Progenitor cell of endocrine pancreas (in vitro differentiated cells): ENCODE results near the gene TUBAL3. TPM values are rescaled to one million over a fixed set of nuclear protein-coding genes. Genes with fewer than 3 reads are reported as not detected.

Experiments
- DNase-seq: peaks from one replicate; pipeline ENCODE4 v3.0.0; 2021; ENCODE audit warnings: low spot score; ENCODE audit not compliant: unreplicated experiment
- H3K27ac Mint-ChIP-seq: 2 replicates; pipeline ENCODE4 v1.8.0; 2021; ENCODE audit warnings: mild to moderate bottlenecking, moderate library complexity, mixed read lengths
- H3K27me3 Mint-ChIP-seq: 2 replicates; pipeline ENCODE4 v1.8.0; 2021; ENCODE audit warnings: mixed read lengths
- H3K36me3 Mint-ChIP-seq: 2 replicates; pipeline ENCODE4 v1.8.0; 2022; ENCODE audit warnings: mixed read lengths; ENCODE audit not compliant: insufficient read depth
- H3K4me1 Mint-ChIP-seq: 2 replicates; pipeline ENCODE4 v1.8.0; 2021; ENCODE audit warnings: low read depth, mixed read lengths
- H3K4me3 Mint-ChIP-seq: 2 replicates; pipeline ENCODE4 v1.8.0; 2021; ENCODE audit warnings: low read depth, mild to moderate bottlenecking, moderate library complexity, mixed read lengths
- H3K9me3 Mint-ChIP-seq: 2 replicates; pipeline ENCODE4 v1.8.0; 2021; ENCODE audit warnings: low read depth, mixed read lengths
- CTCF ChIP-seq: fragments of 200-600 bp; sonication (generic); IDR thresholded peaks from one replicate; pipeline ENCODE4 v1.5.0; 2021; ENCODE audit warnings: antibody characterized with exemption, mild to moderate bottlenecking; ENCODE audit not compliant: unreplicated experiment
- total RNA-seq: library from RNA; stranded (reverse); gene quantifications from 2 replicates; pipeline ENCODE4 v1.2.1, GENCODE V29; 2021

The TUBAL3 gene
- total RNA-seq, 1 donor from 2014 or later: not detected

- peaks cover 3% of the 10 kb centered on the region for H3K9me3 Mint-ChIP-seq
- TF ChIP-seq CTCF: no peak
- H3K27ac Mint-ChIP-seq: no peak overlapping the region
- no peaks in the 10 kb centered on the region for H3K36me3 Mint-ChIP-seq
- H3K4me1 Mint-ChIP-seq: no peaks in the 10 kb centered on the region
- DNase-seq: no peak
- H3K4me3 Mint-ChIP-seq: no peak overlapping the region
- H3K27me3 Mint-ChIP-seq: peaks cover 2% of the 10 kb centered on the region
These were observed 4.0 kb downstream of the TUBAL3 start for GRCh38 chr10:5400468-5401240.

GRCh38 chr10:5399332-5399731, 5.3 kb downstream of the TUBAL3 start:
- Mint-ChIP-seq H3K27me3 (peaks cover 2% of the 10 kb centered on the region), H3K36me3 (no peaks in the 10 kb centered on the region), H3K27ac (no peak overlapping the region), H3K9me3 (peaks cover 3% of the 10 kb centered on the region), H3K4me3 (no peak overlapping the region), H3K4me1 (no peaks in the 10 kb centered on the region)
- no peak for TF ChIP-seq CTCF
- no peak for DNase-seq

GRCh38 chr10:5396556-5397300, 7.9 kb downstream of the TUBAL3 start:
- TF ChIP-seq CTCF: no peak
- H3K9me3 Mint-ChIP-seq: peaks cover 11% of the 10 kb centered on the region
- no peak overlapping the region for H3K27ac Mint-ChIP-seq
- H3K4me3 Mint-ChIP-seq: no peak overlapping the region
- H3K4me1 Mint-ChIP-seq: no peaks in the 10 kb centered on the region
- no peak for DNase-seq
- H3K27me3 Mint-ChIP-seq: peaks cover 2% of the 10 kb centered on the region
- H3K36me3 Mint-ChIP-seq: no peaks in the 10 kb centered on the region

GRCh38 chr10:5395168-5395567, 9.5 kb downstream of the TUBAL3 start:
- DNase-seq: no peak
- H3K9me3 Mint-ChIP-seq: peaks cover 25% of the 10 kb centered on the region

More at GRCh38 chr10:5395168-5395567, 9.5 kb downstream of the TUBAL3 start:
- no peak for TF ChIP-seq CTCF
- Mint-ChIP-seq H3K36me3 (no peaks in the 10 kb centered on the region), H3K4me3 (no peak overlapping the region), H3K27me3 (peaks cover 2% of the 10 kb centered on the region), H3K27ac (no peak overlapping the region), H3K4me1 (no peaks in the 10 kb centered on the region)
